Right renal pelvis (tissue), 4 donors: ENCODE results near the gene ZBTB2. TPM values are rescaled to one million over a fixed set of nuclear protein-coding genes. Genes with fewer than 3 reads are reported as not detected.
"Not testable (repeated sequence)": the region's sequence is repeated elsewhere in the genome, so short reads cannot be mapped to it uniquely, and the experiment has no call there.

ENCODE experiments used
- DNase-seq, 4 donors: peaks; one replicate each; pipeline ENCODE4 v3.0.0-alpha.2; 2013; ENCODE audit warnings: low read depth in 4 of 4, low spot score in 3 of 4, missing footprints in 1 of 4
- polyA plus RNA-seq, 4 donors: library from polyadenylated mRNA; unstranded; fragments of 120-200 nt; gene quantifications; one replicate each; pipeline ENCODE4 v1.2.1, GENCODE V29; 2013; ENCODE audit not compliant: insufficient read length in 4 of 4

The ZBTB2 gene
- polyA plus RNA-seq, 4 donors = 16.4 to 19.5 (median 18.9) TPM

GRCh38 chr6:151375833-151376232 lies 15.5 kb downstream of the ZBTB2 start:
- DNase-seq = no peak

- DNase-seq = no peak
Measured at GRCh38 chr6:151374036-151374683, 17.2 kb downstream of the ZBTB2 start.

GRCh38 chr6:151372164-151372563 lies 19.2 kb downstream of the ZBTB2 start:
- DNase-seq = no peak

- no peak for DNase-seq
Measured at GRCh38 chr6:151370509-151371078, 20.8 kb downstream of the ZBTB2 start.

DNA sequence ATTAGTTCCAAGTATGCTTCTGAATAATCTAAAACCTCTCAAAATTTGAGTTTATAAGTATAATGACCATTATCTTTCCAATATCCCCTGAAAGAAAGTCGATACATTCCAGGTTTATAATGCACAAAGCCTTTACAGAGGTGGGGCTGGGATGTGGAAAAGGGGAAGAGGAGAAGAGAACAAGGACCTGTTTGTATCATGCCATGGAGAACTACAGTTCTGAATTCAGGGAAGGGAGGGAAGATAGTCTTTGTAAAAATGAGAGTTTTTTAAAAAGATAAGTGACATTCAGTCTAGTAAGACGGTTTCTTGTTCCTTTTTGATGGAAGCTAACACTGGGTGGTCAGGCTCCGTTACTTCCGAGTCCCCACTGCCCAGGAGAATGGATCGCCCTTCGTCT lies 26.1 kb downstream of the ZBTB2 start:
- DNase-seq = no peak

DNA sequence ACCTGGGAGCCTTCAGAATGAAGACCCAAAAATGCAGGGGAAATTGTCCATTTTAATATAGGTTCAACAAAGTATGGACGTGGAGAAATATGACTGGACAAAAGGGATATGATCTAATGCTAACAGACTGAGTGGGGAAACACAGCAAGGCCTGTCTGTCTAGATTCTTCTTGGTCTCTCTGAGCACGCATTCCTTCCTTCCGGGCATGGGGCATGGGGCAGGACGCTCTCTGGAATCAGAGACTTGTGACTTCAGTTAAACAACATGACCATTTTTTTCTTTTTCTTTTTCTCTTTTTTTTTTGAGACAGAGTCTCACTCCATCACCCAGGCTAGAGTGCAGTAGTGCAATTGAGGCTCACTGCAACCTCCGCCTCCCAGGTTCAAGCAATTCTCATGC lies 31.9 kb downstream of the ZBTB2 start:
- no peak for DNase-seq

GRCh38 chr6:151358475-151358874 lies 32.9 kb downstream of the ZBTB2 start:
- DNase-seq = no peak

DNA sequence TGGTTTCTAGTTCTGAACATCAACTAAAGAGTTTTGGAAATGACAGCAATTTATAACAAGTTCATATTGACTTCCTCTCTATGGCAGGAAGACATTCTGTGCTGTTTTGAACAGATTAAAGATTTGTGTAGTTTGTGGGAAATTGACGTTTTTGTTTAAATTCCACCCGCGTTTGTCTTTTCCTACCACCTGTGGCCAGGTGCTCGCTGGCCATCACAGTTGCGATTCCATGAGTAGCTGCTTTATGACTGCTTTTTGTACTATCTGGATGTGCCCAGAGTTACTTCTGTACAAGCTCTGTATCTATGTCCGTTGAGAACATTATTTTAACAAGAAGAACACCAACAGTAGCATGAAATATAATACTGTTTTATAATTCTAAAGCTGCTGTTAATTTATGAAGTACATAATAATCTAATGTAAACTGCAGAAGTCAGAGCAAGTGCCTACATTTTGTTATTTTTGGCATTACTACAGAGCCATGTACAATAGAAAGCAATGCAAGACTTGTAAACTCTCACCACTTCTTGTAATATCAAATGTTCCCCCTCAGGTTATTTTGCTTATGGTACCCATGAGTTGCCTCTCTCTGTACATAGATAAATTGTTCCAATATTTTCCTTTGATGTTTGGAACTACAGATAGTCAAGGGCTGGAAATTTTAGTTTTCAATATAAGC lies 33.5 kb downstream of the ZBTB2 start:
- no peak for DNase-seq

DNA sequence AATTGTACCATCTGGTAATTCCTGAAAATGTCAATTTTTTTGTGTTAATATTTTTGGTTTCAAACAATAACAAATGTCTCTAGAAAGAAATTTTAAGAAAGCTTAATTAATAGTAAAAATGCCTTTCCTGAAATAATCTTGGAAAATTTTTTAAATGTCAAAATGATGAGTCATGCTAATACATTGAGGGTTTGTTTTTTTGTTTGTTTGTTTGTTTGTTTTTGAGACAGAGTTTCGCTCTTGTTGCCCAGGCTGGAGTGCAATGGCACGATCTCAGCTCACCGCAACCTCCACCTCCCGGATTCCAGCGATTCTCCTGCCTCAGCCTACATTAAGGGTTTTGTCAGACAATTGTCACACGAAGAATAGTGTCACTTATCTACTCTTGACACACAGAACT lies 34.4 kb downstream of the ZBTB2 start:
- not testable (repeated sequence) for DNase-seq

- no peak for DNase-seq
Measured at GRCh38 chr6:151353795-151354194, 37.6 kb downstream of the ZBTB2 start.

- no peak for DNase-seq
Measured at GRCh38 chr6:151352410-151353396, 38.7 kb downstream of the ZBTB2 start.

DNA sequence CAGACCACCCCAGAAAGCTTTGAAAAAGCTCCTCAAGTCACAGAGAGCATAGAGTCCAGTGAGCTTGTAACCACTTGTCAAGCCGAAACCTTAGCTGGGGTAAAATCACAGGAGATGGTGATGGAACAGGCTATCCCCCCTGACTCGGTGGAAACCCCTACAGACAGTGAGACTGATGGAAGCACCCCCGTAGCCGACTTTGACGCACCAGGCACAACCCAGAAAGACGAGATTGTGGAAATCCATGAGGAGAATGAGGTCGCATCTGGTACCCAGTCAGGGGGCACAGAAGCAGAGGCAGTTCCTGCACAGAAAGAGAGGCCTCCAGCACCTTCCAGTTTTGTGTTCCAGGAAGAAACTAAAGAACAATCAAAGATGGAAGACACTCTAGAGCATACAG lies 39.6 kb downstream of the ZBTB2 start:
- no peak for DNase-seq

GRCh38 chr6:151351146-151351700 lies 40.1 kb downstream of the ZBTB2 start:
- DNase-seq = no peak

DNA sequence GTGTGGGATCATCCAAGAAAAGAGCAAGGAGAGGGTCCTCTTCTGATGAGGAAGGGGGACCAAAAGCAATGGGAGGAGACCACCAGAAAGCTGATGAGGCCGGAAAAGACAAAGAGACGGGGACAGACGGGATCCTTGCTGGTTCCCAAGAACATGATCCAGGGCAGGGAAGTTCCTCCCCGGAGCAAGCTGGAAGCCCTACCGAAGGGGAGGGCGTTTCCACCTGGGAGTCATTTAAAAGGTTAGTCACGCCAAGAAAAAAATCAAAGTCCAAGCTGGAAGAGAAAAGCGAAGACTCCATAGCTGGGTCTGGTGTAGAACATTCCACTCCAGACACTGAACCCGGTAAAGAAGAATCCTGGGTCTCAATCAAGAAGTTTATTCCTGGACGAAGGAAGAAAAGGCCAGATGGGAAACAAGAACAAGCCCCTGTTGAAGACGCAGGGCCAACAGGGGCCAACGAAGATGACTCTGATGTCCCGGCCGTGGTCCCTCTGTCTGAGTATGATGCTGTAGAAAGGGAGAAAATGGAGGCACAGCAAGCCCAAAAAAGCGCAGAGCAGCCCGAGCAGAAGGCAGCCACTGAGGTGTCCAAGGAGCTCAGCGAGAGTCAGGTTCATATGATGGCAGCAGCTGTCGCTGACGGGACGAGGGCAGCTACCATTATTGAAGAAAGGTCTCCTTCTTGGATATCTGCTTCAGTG lies 40.8 kb downstream of the ZBTB2 start:
- DNase-seq = no peak

- no peak for DNase-seq
Measured at GRCh38 chr6:151349651-151350270, 41.6 kb downstream of the ZBTB2 start.

DNA sequence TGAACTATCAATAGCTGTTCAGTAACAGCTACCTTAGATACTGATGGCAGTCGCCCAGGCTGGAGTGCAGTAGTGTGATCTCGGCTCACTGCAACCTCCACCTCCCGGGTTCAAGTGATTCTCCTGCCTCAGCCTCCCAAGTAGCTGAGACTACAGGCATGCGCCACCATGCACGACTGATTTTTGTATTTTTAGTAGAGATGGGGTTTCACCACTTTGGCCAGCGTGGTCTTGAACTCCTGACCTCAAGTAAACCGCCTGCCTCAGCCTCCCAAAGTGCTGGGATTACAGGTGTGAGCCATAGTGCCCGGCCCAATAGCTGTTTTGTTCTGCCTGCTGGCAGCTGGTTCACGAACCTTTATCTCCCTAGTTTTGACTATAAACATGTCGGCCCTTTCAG lies 48.6 kb downstream of the ZBTB2 start:
- not testable (repeated sequence) for DNase-seq

GRCh38 chr6:151341476-151342195 lies 49.7 kb downstream of the ZBTB2 start:
- no peak for DNase-seq

DNA sequence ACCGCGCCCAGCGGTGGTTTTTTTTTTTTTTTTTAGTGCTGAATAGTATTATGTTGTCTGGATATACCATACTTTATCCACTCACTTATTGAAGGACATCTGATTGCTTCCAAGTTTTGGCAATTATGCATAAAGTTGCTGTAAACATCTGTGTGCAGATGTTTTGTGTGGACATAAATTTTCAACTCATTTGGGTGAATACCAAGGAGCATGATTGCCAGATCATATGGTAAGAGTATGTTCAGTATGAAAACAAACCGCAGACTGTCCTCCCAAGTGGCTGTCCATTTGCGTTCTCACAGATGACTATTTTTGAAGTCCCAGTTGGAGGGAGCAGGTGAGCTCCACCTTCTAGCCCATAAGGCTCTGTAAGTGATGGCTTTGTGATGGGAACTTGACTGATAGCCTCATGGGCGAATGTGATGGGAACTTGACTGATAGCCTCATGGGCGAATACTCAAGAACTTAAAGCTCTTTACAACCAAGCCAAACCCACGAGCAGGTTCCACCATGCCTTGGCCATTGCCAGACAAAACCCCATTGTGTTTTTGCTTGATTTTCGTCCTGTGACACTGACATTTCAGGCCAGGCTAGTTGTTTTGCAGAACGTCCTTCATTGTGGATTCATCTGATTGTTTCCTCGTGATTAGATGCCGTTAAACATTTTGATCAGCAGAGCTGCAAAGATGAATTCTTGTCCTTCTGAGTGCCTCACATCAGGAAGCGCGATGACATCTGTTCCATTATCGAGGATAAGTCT lies 51.0 kb downstream of the ZBTB2 start:
- DNase-seq = no peak
